ELR (cell line): ENCODE results near the gene TNK2.
"Not testable (repeated sequence)": the region's sequence is repeated elsewhere in the genome, so short reads cannot be mapped to it uniquely, and the experiment has no call there.

Experiments used
- DNase-seq: peaks from one replicate; pipeline ENCODE4 v3.0.0-alpha.2; 2015; ENCODE audit warnings: low read depth

TNK2 gene

DNA sequence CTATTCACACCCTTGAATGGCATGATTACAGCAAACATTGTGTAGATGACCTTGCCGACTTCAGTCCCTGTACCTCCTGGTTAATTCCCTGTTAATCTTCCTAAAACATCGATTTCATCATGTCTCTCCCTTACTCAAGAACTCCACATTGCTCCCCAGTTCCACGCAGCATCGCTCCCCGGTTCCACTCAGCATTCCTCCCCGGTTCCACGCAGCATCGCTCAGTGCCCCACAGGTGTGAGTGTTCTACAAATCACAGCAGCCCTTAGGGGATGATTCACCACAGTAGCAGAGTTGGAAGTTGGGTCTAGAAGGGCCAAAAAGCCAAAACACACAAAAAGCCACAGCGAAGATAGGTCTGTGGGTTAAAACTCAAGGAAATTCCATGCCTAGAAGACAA is 8.6 kb upstream of the TNK2 start:
- DNase-seq, result no peak

DNA sequence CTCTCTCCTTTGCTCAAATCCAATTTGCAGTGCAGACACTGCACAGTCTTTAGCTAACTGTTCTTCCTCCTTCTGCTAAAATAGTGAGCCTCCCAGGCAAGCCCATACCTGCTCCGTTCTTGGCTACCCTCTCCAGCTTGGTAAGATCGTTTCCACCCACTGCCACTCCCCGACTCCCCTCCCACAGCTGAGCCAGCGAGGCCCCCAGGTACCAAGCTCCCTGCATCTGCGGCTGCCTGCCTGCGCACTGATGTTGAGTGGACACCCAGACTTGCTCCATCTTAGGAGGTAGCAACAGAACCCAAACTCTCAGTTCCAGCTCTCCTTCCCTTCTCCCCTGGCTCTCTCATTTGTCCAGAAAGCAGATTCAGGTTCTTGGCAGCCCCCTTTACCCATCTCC is 7.9 kb upstream of the TNK2 start:
- no peak for DNase-seq

DNA sequence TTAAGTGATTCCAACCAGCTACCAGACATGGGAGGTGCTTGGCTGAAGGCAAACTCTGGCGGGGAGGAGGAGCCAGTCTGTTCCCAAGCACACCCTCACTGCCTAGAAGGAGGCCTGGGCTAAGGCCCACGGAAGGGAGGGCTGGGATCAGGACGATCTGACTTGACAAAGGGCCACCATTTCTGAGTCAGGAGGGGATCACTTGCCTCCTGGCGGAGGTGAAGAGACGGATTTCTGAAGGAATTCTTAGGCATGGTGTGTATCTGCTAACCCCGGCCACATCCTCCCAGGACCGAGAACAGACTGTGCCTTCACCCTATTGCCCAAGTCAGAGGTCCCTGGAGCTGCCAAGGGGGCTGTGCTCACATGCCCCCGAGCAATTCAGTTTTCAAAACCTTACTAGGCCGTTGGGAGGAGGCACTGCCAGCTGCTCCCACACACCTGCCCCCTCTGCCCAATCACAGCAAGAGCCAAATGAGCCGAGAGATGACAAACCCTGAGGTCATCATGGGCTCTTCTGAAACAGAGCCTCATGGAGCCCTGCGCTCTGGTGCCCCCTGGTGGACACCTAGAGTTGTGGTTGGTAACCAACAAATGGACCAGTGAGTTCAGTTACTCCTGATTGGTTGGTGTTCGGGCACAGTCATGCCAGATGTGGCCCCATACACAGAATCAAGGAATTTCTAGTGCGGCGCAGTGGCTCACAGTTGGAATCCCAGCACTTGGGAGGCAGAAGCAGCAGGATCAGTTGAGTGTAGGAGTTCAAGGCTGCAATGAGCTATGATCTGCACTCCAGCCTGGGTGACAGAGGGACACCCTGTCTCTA is 6.5 kb upstream of the TNK2 start:
- DNase-seq, result peak; percentile 98

DNA sequence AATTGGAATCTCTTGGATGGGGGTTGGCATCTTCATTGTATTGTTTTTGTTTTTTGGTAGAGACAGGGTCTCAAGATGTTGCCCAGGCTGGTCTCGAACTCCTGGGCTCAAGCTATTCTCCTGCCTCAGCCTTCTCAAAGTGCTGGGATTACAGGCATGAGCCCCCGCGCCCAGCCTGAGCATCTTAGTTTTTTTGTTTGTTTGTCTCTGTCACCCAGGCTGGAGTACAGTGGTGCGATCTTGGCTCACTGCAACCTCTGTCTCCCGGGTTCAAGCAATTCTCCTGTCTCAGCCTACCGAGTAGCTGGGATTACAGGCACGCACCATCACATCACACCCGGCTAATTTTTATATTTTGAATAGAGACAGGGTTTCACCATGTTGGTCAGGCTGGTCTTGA is 5.8 kb upstream of the TNK2 start:
- not testable (repeated sequence) for DNase-seq

DNA sequence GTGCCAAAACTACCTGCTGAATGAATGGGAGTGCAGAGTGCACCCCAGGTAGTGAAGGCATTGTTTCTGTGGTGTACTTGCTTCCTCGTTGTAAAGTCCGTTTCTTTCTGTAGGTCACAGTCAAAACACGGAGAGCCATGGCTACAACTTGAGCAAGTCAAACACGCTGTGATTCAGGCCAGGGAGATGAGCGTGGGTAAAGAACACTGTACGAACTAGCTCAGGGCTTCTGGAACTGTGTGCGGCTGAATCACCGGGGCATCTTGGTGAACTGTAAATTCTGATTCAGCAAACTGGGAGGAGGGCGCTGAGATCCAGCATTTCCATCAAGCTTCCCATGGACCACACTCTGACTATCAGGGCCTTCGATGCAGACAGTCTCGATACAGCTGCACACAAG is 5.0 kb upstream of the TNK2 start:
- DNase-seq, result no peak

DNA sequence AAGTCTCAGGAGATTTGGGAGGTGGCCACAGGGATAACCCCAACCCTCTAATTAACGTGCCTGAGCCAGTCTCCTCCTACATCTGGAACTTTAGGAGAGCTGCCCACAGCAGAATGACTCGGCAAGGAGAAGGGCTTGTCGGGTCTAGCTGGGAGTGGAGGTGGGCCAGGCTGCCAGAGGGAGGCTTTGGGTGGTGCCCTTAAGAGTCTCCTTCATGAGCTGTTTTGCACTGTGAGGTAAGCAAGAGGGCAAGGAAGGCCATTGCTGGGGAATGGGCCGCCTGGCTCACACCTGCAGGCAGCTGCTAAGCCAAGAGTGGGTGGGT is 3.6 kb upstream of the TNK2 start:
- no peak for DNase-seq

DNA sequence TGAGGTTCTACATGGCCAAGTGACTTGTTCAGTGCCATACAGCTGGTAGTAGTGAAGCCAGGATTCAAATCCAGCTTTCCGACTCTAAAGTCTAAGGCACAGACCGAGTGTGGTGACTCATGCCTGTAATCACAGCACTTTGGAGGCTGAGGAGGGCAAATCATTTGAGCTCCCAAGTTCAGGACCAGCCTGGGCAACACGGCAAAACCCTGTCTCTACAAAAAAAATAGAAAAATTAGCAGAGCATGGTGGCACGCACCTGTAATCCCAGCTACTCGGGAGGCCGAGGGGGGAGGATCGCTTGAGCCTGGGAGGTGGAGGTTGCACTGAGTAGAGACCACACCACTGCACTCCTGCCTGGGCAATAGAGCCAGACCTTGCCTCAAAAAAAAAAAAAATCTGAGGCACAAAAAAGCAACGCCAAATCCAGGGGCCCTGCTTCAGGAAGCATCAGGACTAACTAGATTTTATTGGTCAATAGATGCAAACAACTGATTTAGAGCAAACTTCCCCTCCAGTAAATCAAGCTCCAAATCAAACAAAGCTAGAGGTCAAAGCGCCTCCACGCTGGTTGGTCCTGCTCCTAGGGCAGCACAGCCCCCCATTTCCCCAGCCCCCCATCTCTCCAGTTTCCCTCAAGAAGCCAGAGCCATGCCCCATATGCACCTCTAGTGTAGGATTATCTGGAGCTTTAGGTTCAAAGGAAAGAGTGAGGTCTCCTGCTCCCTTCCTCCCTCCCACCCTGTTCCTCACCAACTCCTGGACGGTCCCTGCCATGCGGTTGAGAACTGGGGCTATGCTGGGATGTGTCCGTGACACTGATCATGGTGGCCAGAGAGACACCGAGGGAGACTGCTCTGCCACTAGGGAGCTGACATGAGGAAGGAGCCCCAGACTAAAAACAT is 2.9 kb upstream of the TNK2 start:
- peak; percentile 28 for DNase-seq

DNA sequence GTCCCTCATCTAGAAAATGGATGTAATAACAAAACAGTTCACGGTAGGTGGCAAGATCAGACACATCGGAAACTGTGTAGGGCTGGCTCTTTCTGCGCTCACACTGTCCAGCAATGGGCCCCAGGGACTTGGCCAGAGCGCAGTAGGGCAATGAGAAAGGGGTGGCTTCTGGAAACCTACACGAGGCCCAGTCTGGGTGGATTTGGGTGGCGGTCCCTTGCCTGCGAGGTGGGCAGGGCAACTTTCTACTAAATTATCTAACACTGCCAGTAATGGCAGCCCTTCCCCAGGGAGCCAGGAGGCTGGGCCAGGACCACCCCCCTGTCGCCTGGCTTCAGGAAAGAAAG is 2.1 kb upstream of the TNK2 start:
- no peak for DNase-seq

DNA sequence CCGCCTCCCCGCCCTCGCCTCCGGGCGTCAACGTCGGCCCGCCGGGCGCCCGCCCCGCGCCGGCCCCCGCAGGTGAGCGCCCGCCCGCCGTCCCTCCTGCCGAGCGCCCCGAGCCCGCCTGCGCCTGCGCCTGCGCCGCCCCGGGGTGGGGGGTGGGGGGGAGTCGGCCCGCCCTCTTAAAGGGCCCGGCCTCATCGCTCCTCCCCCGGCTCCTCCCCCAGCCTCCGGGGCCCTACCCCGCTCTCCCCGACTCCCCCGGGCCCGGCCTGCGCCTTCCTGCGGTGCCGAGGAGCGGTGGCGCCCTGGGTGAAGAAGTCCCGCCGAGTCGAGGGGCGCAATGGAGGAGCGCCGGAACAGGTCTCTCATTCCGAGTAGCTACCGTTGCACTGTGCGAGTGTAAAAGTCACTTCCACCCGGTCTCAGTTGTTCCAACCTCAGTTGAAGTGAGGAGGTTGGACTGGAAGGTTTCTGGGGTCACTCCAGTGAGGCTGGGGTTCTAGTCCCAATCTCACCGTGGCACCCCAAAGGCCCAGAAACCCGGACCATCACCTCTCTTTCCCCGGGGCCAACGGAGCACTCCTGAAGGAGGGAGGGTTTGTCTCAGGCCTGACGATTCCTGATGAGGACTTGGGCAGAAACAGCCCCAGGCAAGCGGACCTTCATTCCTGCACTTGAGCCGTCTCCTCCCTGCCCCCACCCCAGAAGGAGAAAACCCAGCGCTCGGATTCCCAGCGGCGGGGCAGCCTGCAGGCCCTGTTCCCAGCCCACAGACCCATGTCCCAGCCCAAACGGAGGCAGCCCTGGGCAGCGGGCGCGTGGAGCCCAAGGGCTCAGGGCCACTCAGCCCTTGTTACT is 1.5 kb upstream of the TNK2 start:
- DNase-seq, result peak; percentile 80

DNA sequence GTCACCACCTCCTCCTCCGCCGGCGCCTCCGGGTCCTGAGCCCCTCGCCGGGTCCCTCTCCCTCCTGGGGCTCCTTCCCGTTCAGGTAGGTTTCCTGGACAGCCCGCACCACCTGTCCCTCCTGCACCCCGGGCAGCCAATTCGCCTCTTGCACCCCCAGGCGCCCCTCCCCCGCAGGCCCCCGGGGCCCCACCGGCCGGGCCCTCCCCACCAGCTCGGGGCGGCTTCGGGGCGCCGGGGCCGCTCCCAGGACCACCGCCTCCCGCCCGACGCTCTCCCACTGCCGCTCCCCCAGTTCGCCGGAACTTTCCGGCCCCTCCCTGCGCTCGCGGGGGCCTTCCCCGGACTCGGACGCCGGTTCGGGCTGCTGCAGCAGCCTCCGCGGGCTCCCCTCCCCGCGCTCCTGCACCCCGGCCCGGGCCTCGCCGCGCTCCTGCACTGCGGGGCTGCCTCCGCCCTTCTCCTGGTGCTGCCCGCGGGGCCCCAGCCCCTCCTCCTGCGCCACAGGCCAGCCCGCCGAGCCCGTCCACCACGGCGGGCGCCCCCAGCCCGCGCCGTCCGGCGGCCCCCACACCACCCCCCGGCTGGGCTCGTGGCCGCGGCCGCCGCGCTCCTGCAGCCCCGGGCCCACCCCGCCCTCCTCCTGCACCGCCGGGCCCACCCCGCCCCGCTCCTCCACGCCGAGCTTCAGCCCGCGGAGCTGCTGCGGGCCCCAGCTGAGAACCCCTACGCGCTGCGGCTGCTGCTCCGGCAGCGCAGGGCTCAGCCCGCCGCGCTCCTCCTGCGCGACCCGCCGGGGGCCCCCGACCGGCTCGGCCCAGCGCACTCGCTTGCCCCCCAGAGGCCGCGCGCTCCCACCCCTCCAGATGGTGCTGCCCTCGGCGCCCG is 587 bp upstream of the TNK2 start:
- DNase-seq, result peak; percentile 39

DNA sequence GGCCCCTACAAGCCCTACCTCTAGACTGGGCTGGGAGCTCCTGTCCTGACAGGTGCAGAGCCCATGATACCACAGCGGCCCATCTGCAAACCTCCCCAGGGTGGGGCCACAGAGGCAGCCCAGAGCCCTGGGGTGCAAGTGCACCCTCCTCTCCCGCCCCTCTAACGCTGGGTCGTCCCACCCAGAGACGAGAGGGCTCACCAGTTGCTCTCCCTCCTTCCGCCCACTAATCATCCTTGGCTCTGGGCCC is 742 bp downstream of the TNK2 start:
- no peak for DNase-seq

DNA sequence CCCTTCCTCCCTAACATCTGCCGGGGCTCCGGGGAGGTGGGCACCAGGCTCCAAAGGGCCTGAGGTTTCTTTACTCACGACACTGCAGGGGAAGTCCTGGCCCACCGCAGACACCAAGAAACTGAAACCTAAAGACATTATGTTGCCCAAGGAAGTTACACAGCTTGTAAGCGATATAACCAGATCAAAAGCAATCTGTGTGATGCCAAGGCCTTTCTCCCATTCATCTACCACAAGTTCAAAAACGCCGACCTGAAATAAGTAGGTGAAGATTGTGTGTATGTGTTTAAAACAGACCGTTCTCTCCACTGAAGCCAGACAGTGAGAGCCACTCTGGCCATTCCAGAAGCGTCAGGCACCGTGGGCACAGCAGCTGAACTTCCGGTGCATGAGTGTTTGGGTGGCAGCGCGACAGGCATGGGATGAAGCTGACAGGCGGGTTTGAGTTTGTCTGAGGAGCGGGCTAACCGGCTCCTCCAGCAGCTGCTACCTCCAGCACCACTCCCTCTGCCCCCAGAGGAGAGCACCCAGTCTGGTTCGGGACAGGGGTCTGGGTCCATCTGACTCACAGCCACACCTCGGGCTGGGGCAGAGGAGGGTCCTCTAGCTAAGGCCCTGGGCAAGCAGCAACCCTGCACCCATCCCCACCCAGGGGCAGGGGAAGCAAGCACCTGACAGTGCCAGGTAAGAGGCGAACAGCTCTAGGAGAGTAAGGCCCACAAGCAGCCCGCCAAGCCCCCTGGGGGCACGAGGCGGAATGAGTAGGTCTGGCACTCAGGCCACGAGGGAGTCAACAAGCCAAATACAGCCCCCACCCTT is 1.3 kb downstream of the TNK2 start:
- DNase-seq, result no peak

DNA sequence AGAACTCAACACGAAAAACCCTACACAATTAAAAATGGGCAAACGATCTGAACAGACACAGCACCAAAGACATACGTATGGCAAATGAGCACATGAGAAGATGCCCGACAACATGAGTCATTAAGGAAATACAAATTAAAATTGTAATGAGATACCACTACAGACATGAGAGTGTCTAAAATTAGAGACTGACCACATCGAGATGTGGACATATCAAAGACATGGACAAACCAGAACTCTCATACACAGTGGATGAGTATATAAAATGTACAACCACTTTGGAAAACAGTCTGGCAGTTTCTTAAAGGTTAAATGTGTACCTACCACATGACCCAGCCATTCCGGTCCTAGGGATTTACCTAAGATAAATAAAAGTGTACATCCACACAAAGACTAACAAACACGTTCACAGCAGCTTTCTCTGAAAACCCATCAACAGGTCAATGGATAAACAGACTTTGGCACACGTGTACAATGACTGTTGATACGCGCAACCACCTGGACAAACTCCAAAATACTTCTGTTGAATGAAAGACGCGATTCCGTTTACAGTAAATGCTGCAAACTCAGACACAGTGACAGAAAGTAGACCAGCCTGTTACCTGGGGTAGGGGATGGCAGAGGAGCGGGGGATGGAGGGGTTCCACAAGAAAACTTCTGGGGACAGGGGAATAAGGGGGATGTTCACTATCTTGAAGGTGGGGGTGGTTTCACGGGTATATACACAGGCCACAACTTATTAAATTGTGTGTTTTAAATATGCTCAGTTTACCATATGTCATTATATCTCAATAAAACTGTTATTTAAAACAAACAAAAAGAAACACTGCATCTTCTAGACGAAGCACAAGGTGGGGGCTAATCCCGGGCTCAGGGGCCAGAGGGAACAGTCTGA is 2.1 kb downstream of the TNK2 start:
- peak; percentile 50 for DNase-seq

DNA sequence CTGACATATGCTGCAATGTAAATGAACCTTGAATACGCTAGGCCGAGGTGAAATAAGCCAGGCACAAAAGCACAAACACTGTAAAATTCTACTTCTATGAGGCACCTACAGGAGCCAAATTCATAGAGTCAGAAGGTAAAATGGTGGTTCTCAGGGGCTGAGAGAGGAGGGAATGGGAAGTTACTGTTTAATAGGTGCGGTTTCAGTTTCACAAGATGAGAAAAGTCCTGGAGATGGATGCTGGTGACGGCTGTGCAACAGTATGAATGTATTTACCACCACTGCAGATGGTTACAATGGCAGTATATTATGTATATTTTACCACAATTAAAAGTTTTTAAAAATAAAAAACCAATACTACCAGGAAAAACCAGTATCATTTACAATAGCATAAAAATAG is 4.0 kb downstream of the TNK2 start:
- DNase-seq, result no peak

DNA sequence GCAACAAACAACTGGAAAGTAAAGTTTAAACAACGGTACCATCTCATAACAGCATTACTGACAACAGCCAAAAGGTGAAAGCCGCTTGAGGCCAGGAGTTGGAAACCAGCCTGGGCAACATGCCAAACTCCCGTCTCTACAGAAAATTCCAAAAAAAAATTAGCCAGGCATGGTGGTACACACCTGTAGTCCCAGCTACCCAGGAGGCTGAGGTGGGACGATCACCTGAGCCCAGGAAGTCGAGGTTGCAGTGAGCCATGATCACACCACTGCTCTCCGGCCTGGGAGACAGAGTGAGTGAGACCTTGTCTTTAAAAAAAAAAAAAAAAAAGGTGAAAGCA is 4.4 kb downstream of the TNK2 start:
- no peak for DNase-seq

DNA sequence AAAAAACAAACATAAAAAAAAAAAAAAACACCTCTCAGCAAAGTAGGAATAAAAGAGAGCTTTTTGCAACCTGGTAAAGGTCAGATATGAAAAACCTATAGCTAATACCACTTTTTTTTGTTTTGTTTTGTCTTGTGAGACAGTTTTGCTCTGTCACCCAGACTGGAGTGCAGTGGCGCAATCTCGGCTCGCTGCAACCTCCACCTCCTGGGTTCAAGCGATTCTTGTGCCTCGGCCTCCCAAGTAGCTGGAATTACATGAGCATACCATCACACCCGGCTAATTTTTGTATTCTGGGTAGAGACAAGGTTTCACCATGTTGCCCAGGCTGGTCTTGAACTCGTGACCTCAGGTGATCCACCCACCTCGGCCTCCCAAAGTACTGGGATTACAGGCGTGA is 5.7 kb downstream of the TNK2 start:
- DNase-seq, result not testable (repeated sequence)

DNA sequence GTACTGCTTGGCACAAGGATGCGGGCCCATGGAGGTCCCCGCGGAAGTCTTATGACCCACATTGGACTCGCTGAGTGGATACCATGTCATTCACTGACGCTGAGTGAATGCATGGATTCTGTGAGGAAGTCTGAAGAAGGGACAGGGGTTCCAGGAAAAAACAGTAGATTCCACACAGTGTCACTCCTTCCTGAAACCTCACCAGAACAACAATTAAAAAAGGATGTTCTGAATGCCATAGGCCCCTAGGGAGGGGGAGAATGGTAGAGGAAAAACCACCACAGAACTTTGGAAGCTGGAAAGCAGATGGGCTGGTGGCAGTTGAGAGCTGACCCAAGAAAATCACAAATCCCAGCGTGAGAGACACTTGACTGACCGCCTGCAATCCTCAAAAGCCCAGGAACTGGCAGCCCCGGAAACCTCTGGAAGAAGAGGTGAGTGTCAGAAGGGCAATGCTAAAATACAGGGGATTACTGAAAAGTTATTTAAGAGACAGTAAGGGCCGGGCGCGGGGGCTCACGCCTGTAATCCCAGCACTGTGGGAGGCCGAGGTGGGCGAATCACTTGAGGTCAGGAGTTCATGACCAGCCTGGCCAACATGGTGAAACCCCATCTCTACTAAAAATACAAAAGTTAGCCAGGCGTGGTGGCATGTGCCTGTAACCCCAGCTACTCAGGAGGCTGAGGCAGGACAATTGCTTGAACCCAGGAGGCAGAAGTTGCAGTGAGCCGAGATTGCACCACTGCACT is 6.3 kb downstream of the TNK2 start:
- not testable (repeated sequence) for DNase-seq

DNA sequence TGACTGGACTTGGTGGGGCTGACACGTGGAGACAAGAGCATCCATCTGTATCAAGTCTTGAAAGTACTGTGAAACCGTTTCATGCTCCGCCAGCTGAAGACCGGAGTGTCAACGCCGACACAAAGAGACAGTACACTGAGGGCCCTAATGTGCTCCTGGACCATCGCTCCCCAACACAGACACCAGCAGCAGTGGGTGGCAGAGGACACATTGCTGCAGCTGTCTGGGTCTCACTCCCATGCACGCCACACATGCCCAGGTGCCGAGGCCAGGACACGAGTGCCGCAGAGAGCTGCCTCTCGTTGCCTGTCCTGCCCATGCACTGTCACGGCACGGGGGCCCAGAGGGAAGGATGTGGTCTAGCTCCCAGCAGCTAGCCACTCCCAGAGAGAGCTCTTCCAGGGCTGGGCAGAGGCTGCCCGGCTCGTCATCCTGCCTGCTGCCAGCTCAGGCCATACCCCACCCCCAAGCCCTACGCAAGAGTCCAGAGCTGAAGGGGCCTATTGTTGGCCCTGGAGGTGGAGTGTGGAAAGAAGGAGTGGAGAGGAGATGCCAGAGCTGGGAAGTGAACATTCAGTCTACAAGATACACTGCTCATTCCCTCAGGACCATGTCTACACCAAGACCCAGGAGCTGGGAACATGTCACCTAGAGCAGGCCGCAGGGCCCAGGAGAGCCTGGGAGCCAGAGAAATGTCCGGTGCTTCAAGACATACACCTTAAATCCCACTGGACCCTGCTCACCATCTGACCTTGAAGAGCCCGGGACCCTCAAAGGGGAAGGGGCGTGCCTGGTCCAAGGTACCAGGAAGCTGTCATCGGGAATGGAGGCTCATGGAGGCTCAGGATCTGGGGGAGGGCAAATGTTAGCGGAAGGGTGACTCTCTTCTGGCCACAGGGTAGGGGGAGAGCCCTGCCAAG is 7.7 kb downstream of the TNK2 start:
- peak; percentile 60 for DNase-seq
